ENCODE results near the gene MOCS1.

Gene MOCS1

GRCh38 chr6:39865011-39865888 lies 69.0 kb downstream of the MOCS1 start:
- DNase-seq: peak; percentile 30

- no peak for DNase-seq
Observed at GRCh38 chr6:39861663-39862062, 72.6 kb downstream of the MOCS1 start.

GRCh38 chr6:39859025-39859424 lies 75.2 kb downstream of the MOCS1 start:
- DNase-seq: no peak

- DNase-seq: no peak
Observed at GRCh38 chr6:39855356-39855995, 78.8 kb downstream of the MOCS1 start.
